Panc1 (cell line): Measurements from ENCODE around the gene DOCK3.

Experiments
- SIN3A ChIP-seq: IDR thresholded peaks from 2 replicates; pipeline ENCODE4 v1.6.1; 2012; ENCODE audit warnings: low read depth, mild to moderate bottlenecking, low read length, moderate library complexity, borderline replicate concordance; ENCODE audit not compliant: insufficient read depth
- TF ChIP-seq, protein P1 (sequence below): fragments of 450-650 bp; IDR thresholded peaks from 2 replicates; pipeline ENCODE4 v1.5.1; 2017; ENCODE audit warnings: mild to moderate bottlenecking

- TF ChIP-seq, protein P1, sequence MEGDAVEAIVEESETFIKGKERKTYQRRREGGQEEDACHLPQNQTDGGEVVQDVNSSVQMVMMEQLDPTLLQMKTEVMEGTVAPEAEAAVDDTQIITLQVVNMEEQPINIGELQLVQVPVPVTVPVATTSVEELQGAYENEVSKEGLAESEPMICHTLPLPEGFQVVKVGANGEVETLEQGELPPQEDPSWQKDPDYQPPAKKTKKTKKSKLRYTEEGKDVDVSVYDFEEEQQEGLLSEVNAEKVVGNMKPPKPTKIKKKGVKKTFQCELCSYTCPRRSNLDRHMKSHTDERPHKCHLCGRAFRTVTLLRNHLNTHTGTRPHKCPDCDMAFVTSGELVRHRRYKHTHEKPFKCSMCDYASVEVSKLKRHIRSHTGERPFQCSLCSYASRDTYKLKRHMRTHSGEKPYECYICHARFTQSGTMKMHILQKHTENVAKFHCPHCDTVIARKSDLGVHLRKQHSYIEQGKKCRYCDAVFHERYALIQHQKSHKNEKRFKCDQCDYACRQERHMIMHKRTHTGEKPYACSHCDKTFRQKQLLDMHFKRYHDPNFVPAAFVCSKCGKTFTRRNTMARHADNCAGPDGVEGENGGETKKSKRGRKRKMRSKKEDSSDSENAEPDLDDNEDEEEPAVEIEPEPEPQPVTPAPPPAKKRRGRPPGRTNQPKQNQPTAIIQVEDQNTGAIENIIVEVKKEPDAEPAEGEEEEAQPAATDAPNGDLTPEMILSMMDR: no peak
- no peak for TF ChIP-seq SIN3A
Measured at GRCh38 chr3:51384055-51384725, 709.5 kb downstream of the DOCK3 start.
